Peyer's patch (tissue), 4 donors: Measurements from ENCODE around the gene ELMOD2. TPM values are rescaled to one million over a fixed set of nuclear protein-coding genes. Genes with fewer than 3 reads are reported as not detected.
"Not testable (repeated sequence)": the region's sequence is repeated elsewhere in the genome, so short reads cannot be mapped to it uniquely, and the experiment has no call there.

Source experiments
- DNase-seq, 3 donors: peaks; one replicate each; pipeline ENCODE4 v3.0.0-alpha.2; 2017 to 2019
- H3K27ac ChIP-seq, 4 donors: fragments of 200-600 bp; sonication (generic); one replicate each; pipeline ENCODE4 v1.5.1; 2016 to 2019
- H3K27me3 ChIP-seq, 2 donors: fragments of 200-600 bp; sonication (generic); one replicate each; pipeline ENCODE4 v1.5.1; 2019
- H3K36me3 ChIP-seq, 3 donors: fragments of 200-600 bp; sonication (generic); one replicate each; pipeline ENCODE4 v1.5.1; 2016 to 2019
- H3K4me1 ChIP-seq, 4 donors: fragments of 200-600 bp; sonication (generic); one replicate each; pipeline ENCODE4 v1.5.1; 2016 to 2019
- H3K4me3 ChIP-seq, 4 donors: fragments of 200-600 bp; sonication (generic); 1 replicate in 3 of 4; 2 replicates in 1 of 4; pipeline ENCODE4 v1.5.1; 2016 to 2019; ENCODE audit warnings: mild to moderate bottlenecking in 1 of 4
- H3K9me3 ChIP-seq, 4 donors: fragments of 200-600 bp; sonication (generic); one replicate each; pipeline ENCODE4 v1.5.1; 2016 to 2019; ENCODE audit warnings: mild to moderate bottlenecking in 1 of 4
- POLR2A ChIP-seq, 2 donors: fragments of 450-650 bp; IDR thresholded peaks; one replicate each; pipeline ENCODE4 v1.5.1; 2017; ENCODE audit warnings: antibody characterized with exemption in 2 of 2, mild to moderate bottlenecking in 2 of 2, moderate library complexity in 2 of 2
- total RNA-seq, 4 donors: library from RNA; depleted of rRNA; stranded (reverse); fragments of >200 nt; gene quantifications; one replicate each; pipeline ENCODE4 v1.1.0, GENCODE V29; 2016
- TF ChIP-seq, protein P1 (sequence below), 6 experiments: fragments of 450-650 bp in 4 of 6; fragments of 200-600 bp in 2 of 6; sonication (generic) in 1 of 6; IDR thresholded peaks; one replicate each; pipeline ENCODE4 v1.5.1; 2017 to 2019; ENCODE audit warnings: antibody characterized with exemption in 6 of 6, mild to moderate bottlenecking in 3 of 6, moderate library complexity in 1 of 6

Gene ELMOD2
- total RNA-seq, 4 donors from 2014 or later: 24.8 to 56.7 (median 31.8) TPM

DNA sequence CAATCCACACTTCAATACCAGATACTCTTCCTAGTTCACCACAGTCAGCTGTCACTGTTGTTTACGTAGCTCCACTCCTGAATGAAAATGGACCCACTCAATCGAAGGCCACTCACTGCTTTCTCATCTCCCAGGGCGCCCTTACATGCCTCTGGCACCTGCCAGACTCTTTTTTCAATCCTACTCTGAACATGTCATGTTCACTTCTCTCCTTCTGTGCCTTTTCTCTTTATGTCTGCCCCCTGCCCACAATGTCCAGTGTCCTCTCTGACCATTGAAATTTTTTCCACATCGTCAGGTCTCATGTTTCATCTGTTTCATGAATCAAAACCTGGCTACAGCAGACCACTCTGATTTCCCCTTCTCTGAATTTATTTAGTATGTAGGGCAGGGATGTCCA, 24.6 kb upstream of the ELMOD2 start:
- Histone ChIP-seq H3K27ac (no peak overlapping the region), H3K36me3 (no peaks in the 10 kb centered on the region), H3K9me3 (no peaks in the 10 kb centered on the region), H3K27me3 (peaks cover 0 to 18% of the 10 kb centered on the region in 2 donors), H3K4me1 (peaks cover 0 to 8% (median 0%) of the 10 kb centered on the region in 4 donors), H3K4me3 (no peak overlapping the region)
- DNase-seq: no peak
- TF ChIP-seq, protein P1, sequence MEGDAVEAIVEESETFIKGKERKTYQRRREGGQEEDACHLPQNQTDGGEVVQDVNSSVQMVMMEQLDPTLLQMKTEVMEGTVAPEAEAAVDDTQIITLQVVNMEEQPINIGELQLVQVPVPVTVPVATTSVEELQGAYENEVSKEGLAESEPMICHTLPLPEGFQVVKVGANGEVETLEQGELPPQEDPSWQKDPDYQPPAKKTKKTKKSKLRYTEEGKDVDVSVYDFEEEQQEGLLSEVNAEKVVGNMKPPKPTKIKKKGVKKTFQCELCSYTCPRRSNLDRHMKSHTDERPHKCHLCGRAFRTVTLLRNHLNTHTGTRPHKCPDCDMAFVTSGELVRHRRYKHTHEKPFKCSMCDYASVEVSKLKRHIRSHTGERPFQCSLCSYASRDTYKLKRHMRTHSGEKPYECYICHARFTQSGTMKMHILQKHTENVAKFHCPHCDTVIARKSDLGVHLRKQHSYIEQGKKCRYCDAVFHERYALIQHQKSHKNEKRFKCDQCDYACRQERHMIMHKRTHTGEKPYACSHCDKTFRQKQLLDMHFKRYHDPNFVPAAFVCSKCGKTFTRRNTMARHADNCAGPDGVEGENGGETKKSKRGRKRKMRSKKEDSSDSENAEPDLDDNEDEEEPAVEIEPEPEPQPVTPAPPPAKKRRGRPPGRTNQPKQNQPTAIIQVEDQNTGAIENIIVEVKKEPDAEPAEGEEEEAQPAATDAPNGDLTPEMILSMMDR (IDR thresholded peaks at IDR 0.05): no peak
- TF ChIP-seq POLR2A (IDR thresholded peaks at IDR 0.05): no peak

DNA sequence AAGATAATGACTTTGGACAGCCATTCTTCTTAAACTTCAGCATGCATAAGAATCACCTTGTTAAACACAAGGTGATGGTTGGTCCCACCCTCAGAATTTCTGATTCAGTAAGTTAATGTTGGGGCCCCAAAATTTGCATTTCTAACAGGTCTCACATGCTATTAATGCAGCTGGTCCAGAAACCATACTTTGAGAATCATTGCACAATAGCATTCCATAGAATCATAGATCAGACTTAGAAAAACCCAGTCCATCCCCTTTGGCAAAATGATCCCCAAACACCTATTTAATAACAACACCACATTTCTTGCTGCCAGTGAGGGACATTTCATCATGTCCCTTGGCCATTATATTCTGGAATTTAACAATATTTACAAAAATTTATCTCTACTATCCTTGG, 19.7 kb upstream of the ELMOD2 start:
- Histone ChIP-seq H3K4me3 (no peak overlapping the region), H3K9me3 (no peaks in the 10 kb centered on the region), H3K36me3 (no peaks in the 10 kb centered on the region), H3K27me3 (no peaks in the 10 kb centered on the region), H3K27ac (no peak overlapping the region), H3K4me1 (no peaks in the 10 kb centered on the region)
- DNase-seq: no peak
- TF ChIP-seq, protein P1 (IDR thresholded peaks at IDR 0.05): no peak
- no peak for TF ChIP-seq POLR2A (IDR thresholded peaks at IDR 0.05)

DNA sequence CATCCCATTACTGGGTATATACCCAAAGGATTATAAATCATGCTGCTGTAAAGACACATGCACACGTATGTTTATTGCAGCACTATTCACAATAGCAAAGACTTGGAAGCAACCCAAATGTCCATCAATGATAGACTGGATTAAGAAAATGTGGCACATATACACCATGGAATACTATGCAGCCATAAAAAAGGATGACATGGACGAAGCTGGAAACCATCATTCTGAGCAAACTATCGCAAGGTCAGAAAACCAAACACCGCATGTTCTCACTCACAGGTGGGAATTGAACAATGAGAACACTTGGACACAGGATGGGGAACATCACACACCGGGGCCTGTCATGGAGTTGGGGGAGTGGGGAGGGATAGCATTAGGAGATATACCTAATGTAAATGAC, 10.2 kb upstream of the ELMOD2 start:
- not testable (repeated sequence) for H3K27me3 ChIP-seq, H3K4me3 ChIP-seq, H3K4me1 ChIP-seq, H3K36me3 ChIP-seq, H3K27ac ChIP-seq, DNase-seq, H3K9me3 ChIP-seq

DNA sequence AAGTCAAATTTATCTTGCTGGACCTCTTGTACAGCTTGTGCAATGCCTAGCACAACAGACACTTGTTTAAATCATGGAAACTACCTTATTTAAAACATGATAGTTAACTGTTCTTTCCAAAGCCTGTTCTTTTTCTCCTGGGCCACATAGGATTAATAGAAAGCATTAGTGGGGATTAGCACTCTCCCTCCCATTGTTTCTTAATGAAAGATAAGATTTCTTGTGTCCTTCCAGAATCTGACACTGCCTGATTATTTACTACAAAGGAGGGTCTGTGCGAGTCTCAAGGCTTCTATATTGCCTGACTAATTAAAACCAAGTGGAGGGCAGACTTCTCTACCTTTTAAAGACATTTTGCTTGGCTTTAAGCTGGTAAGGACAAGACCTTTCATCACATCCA, 8.5 kb upstream of the ELMOD2 start:
- Histone ChIP-seq H3K9me3 (no peaks in the 10 kb centered on the region), H3K27ac (no peak overlapping the region), H3K4me3 (no peak overlapping the region), H3K4me1 (no peaks in the 10 kb centered on the region), H3K36me3 (no peaks in the 10 kb centered on the region), H3K27me3 (no peaks in the 10 kb centered on the region)
- no peak for DNase-seq
- TF ChIP-seq, protein P1 (IDR thresholded peaks at IDR 0.05): no peak
- no peak for TF ChIP-seq POLR2A (IDR thresholded peaks at IDR 0.05)

DNA sequence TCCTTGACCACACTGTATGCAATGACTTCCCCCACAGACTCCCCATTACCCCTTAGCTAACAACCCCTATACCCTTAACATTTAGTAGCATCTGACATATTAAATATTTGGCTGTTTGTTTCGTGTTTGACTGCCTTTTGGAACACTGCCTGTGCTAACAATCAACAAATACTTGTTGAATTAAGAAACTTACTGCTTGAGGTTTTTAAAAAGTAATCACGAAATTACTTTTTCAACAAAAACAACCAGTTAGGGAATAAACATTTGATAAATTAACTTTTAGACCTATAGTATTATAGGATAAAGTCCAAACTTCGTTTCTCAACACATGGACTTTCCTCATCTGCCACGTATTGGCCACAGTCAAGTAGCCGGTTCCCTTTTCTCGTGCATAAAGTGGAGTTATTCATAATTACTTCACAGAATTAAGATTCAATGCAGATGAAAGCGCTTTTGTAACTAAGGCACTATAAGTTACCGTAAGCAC, 555 bp upstream of the ELMOD2 start:
- Histone ChIP-seq H3K4me3 (peak overlapping the region; percentile 71 to 90 (median 86)), H3K4me1 (peaks cover 0 to 15% (median 0%) of the 10 kb centered on the region in 4 donors), H3K36me3 (peaks cover 0 to 9% (median 0%) of the 10 kb centered on the region in 3 donors), H3K27ac (peak overlapping the region; percentile 83 to 93 (median 88)), H3K9me3 (no peaks in the 10 kb centered on the region), H3K27me3 (no peaks in the 10 kb centered on the region)
- TF ChIP-seq POLR2A (IDR thresholded peaks at IDR 0.05): no peak
- TF ChIP-seq, protein P1 (IDR thresholded peaks at IDR 0.05): no peak
- no peak for DNase-seq

DNA sequence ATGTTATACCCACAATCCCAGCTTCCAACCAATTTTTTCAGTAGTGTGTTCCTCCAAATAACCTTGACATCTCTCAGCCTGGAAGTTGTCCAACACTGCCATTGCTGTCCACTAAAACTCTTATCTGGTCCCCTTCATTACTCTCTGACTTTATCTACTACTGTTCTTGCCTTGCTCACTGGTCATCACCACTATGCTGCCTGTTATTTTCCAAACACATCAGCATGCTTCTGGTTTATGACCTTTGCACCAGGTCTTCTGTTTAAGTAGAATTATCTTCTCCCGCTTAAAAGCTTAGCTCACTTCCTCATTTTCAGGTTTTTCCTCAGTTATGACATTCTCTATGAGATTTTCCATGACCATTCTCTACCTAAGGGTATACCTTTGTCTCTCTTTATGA, 5.5 kb downstream of the ELMOD2 start:
- no peak for TF ChIP-seq POLR2A (IDR thresholded peaks at IDR 0.05)
- TF ChIP-seq, protein P1 (IDR thresholded peaks at IDR 0.05): no peak
- no peak overlapping the region for H3K4me3 ChIP-seq
- H3K27ac ChIP-seq: no peak overlapping the region
- no peaks in the 10 kb centered on the region for H3K27me3 ChIP-seq
- peaks cover 0 to 9% (median 0%) of the 10 kb centered on the region in 3 donors for H3K36me3 ChIP-seq
- no peak for DNase-seq
- H3K9me3 ChIP-seq: no peaks in the 10 kb centered on the region
- H3K4me1 ChIP-seq: peaks cover 0 to 9% (median 0%) of the 10 kb centered on the region in 4 donors
